ENCODE data around the gene AEBP1.

DNA sequence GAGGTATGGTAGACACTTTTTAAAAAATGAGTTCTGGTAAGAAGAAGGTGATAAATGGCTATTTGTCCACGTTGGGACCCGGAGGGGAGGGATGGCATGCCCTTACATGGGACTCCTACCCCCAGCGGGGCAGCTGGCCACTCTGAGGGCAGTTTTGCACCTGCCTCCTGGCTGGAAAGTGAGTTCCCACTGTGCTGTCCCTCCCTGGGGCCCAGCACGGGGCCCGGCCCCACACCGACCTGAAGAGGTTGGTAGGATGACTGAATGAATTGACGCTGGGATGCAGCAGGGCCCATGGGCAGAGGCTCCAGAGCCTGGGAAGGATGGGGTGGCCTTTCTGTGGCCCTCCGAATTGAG, 601 bp upstream of the AEBP1 start:
- TF ChIP-seq, protein P1, sequence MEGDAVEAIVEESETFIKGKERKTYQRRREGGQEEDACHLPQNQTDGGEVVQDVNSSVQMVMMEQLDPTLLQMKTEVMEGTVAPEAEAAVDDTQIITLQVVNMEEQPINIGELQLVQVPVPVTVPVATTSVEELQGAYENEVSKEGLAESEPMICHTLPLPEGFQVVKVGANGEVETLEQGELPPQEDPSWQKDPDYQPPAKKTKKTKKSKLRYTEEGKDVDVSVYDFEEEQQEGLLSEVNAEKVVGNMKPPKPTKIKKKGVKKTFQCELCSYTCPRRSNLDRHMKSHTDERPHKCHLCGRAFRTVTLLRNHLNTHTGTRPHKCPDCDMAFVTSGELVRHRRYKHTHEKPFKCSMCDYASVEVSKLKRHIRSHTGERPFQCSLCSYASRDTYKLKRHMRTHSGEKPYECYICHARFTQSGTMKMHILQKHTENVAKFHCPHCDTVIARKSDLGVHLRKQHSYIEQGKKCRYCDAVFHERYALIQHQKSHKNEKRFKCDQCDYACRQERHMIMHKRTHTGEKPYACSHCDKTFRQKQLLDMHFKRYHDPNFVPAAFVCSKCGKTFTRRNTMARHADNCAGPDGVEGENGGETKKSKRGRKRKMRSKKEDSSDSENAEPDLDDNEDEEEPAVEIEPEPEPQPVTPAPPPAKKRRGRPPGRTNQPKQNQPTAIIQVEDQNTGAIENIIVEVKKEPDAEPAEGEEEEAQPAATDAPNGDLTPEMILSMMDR (conservative IDR thresholded peaks at IDR 0.05; ENCODE audit: low read depth in 2 of 2), result no peak
- TF ChIP-seq EZH2 (IDR thresholded peaks at IDR 0.05; ENCODE audit: low read depth, unreplicated experiment), result no peak
- no peak for TF ChIP-seq POLR2AphosphoS5 (IDR thresholded peaks at IDR 0.05; ENCODE audit: low read depth)
- no peak for TF ChIP-seq NANOG (IDR thresholded peaks at IDR 0.05; ENCODE audit: borderline replicate concordance)
- TF ChIP-seq REST (IDR thresholded peaks at IDR 0.05; ENCODE audit: unreplicated experiment), result no peak
- TF ChIP-seq EZH2phosphoT487 (IDR thresholded peaks at IDR 0.05; ENCODE audit: unreplicated experiment), result no peak
- no peak for TF ChIP-seq CREB1 (CRISPR knock-in tag; IDR thresholded peaks at IDR 0.05; ENCODE audit: low read depth)
- TF ChIP-seq ZNF114 (CRISPR knock-in tag; IDR thresholded peaks at IDR 0.05), result no peak
- no peak for TF ChIP-seq ZNF331 (CRISPR knock-in tag; IDR thresholded peaks at IDR 0.05; ENCODE audit: low read depth)
- no peak for TF ChIP-seq JUNB (IDR thresholded peaks at IDR 0.05; ENCODE audit: unreplicated experiment)
- TF ChIP-seq STAT1 (IDR thresholded peaks at IDR 0.05; ENCODE audit: unreplicated experiment), result no peak
- no peak for TF ChIP-seq ETS1 (IDR thresholded peaks at IDR 0.05)
- no peak for TF ChIP-seq ZNF462 (CRISPR knock-in tag; IDR thresholded peaks at IDR 0.05)
